H9 (cell line): ENCODE data around the gene SLC38A1. TPM values are rescaled to one million over a fixed set of nuclear protein-coding genes. Genes with fewer than 3 reads are reported as not detected.
A peak's percentile ranks its signal among the peaks of the same experiment; 100 is the strongest.

Source experiments
- DNase-seq: peaks from one replicate; pipeline ENCODE4 v3.0.0-alpha.2; 2017
- H2AFZ ChIP-seq: one replicate; pipeline ENCODE4 v1.6.1; 2013; ENCODE audit warnings: mild to moderate bottlenecking, low read length, control low read depth, moderate library complexity
- H2AK5ac ChIP-seq: 2 replicates; pipeline ENCODE4 v1.6.1; 2013; ENCODE audit warnings: low read length, control low read depth, mixed read lengths; ENCODE audit not compliant: insufficient read length
- H2BK120ac ChIP-seq: one replicate; pipeline ENCODE4 v1.6.1; 2013; ENCODE audit warnings: low read depth, mild to moderate bottlenecking, low read length, control low read depth, inconsistent platforms; ENCODE audit not compliant: poor library complexity, severe bottlenecking
- H2BK12ac ChIP-seq: 2 replicates; pipeline ENCODE4 v1.6.1; 2013; ENCODE audit warnings: low read length, control low read depth, mixed read lengths, low read depth; ENCODE audit not compliant: insufficient read length
- H2BK15ac ChIP-seq: 2 replicates; pipeline ENCODE4 v1.6.1; 2013; ENCODE audit warnings: low read depth, low read length, control low read depth
- H2BK20ac ChIP-seq: one replicate; pipeline ENCODE4 v1.6.1; 2013; ENCODE audit warnings: low read depth, mild to moderate bottlenecking, low read length, control low read depth, inconsistent platforms; ENCODE audit not compliant: poor library complexity, severe bottlenecking
- H2BK5ac ChIP-seq: 2 replicates; pipeline ENCODE4 v1.6.1; 2013; ENCODE audit warnings: low read length, control low read depth, mixed read lengths; ENCODE audit not compliant: insufficient read length
- H3K14ac ChIP-seq: 2 replicates; pipeline ENCODE4 v1.6.1; 2013; ENCODE audit warnings: low read length, control low read depth; ENCODE audit not compliant: insufficient read depth
- H3K18ac ChIP-seq: 2 replicates; pipeline ENCODE4 v1.6.1; 2013; ENCODE audit warnings: low read depth, mild to moderate bottlenecking, mixed read lengths, low read length, control low read depth; ENCODE audit not compliant: insufficient read length
- H3K23ac ChIP-seq: 2 replicates; pipeline ENCODE4 v1.6.1; 2013; ENCODE audit warnings: low read length, control low read depth, mixed read lengths, low read depth; ENCODE audit not compliant: insufficient read length
- H3K23me2 ChIP-seq: 2 replicates; pipeline ENCODE4 v1.6.1; 2013; ENCODE audit warnings: low read depth, mild to moderate bottlenecking, mixed read lengths, low read length, control low read depth; ENCODE audit not compliant: insufficient read length, poor library complexity, severe bottlenecking
- H3K27ac ChIP-seq: 2 replicates; pipeline ENCODE4 v1.5.1; 2013; ENCODE audit warnings: low read length, control low read depth, mixed read lengths, low read depth; ENCODE audit not compliant: insufficient read length
- H3K27me3 ChIP-seq: 2 replicates; pipeline ENCODE4 v1.6.1; 2013; ENCODE audit warnings: low read length, control low read depth, inconsistent platforms; ENCODE audit not compliant: insufficient read depth
- H3K4ac ChIP-seq: 2 replicates; pipeline ENCODE4 v1.6.1; 2013; ENCODE audit warnings: low read depth, mild to moderate bottlenecking, control low read depth, inconsistent platforms, low read length, moderate library complexity
- H3K4me1 ChIP-seq: 2 replicates; pipeline ENCODE4 v1.6.1; 2013; ENCODE audit warnings: low read length, control low read depth, inconsistent platforms; ENCODE audit not compliant: insufficient read depth
- H3K4me2 ChIP-seq: 2 replicates; pipeline ENCODE4 v1.6.1; 2013; ENCODE audit warnings: low read length, control low read depth, mixed read lengths; ENCODE audit not compliant: insufficient read length, insufficient read depth
- H3K56ac ChIP-seq: 2 replicates; pipeline ENCODE4 v1.6.1; 2013; ENCODE audit warnings: low read depth, mild to moderate bottlenecking, mixed read lengths, low read length, control low read depth; ENCODE audit not compliant: insufficient read length
- H3K79me1 ChIP-seq: 2 replicates; pipeline ENCODE4 v1.6.1; 2013; ENCODE audit warnings: low read depth, mild to moderate bottlenecking, moderate library complexity, low read length, control low read depth, inconsistent platforms; ENCODE audit not compliant: insufficient read depth, poor library complexity, severe bottlenecking
- H3K79me2 ChIP-seq: 2 replicates; pipeline ENCODE4 v1.6.1; 2013; ENCODE audit warnings: low read length, control low read depth, inconsistent platforms; ENCODE audit not compliant: insufficient read depth
- H3K9ac ChIP-seq: 2 replicates; pipeline ENCODE4 v1.6.1; 2013; ENCODE audit warnings: low read length, control low read depth, mixed read lengths; ENCODE audit not compliant: insufficient read length; ENCODE audit errors: extremely low read depth
- H3K9me3 ChIP-seq: one replicate; pipeline ENCODE4 v1.6.1; 2013; ENCODE audit warnings: low read depth, low read length, inconsistent platforms; ENCODE audit not compliant: control insufficient read depth
- H3T11ph ChIP-seq: one replicate; pipeline ENCODE4 v1.6.1; 2013; ENCODE audit warnings: mild to moderate bottlenecking, low read length, control low read depth, inconsistent platforms
- H4K20me1 ChIP-seq: one replicate; pipeline ENCODE4 v1.6.1; 2013; ENCODE audit not compliant: control insufficient read depth, insufficient read length, insufficient read depth
- H4K5ac ChIP-seq: 2 replicates; pipeline ENCODE4 v1.6.1; 2013; ENCODE audit warnings: low read depth, mild to moderate bottlenecking, mixed read lengths, low read length, control low read depth; ENCODE audit not compliant: insufficient read length
- H4K8ac ChIP-seq: replicated peaks from 2 replicates; pipeline ENCODE4 v1.6.1; 2013; ENCODE audit warnings: low read length, control low read depth, mixed read lengths, low read depth; ENCODE audit not compliant: insufficient read length
- H4K91ac ChIP-seq: 2 replicates; pipeline ENCODE4 v1.6.1; 2013; ENCODE audit warnings: low read depth, mild to moderate bottlenecking, moderate library complexity, mixed read lengths, low read length, control low read depth; ENCODE audit not compliant: insufficient read length
- H3K27ac Mint-ChIP-seq, 3 experiments: 2 replicates in 2 of 3; 3 replicates in 1 of 3; pipeline ENCODE4 v1.8.0; 2020 to 2021; ENCODE audit warnings: mixed read lengths in 3 of 3, mild to moderate bottlenecking in 1 of 3, moderate library complexity in 1 of 3
- H3K27me3 Mint-ChIP-seq: 2 replicates; pipeline ENCODE4 v1.8.0; 2021; ENCODE audit warnings: low read depth, mild to moderate bottlenecking, moderate library complexity, mixed read lengths
- H3K36me3 Mint-ChIP-seq, 3 experiments: 2 replicates in 2 of 3; 3 replicates in 1 of 3; pipeline ENCODE4 v1.8.0; 2020 to 2021; ENCODE audit warnings: low read depth in 3 of 3, mixed read lengths in 3 of 3; ENCODE audit not compliant: insufficient read depth in 1 of 3
- H3K4me1 Mint-ChIP-seq, 2 experiments: 2 replicates each; pipeline ENCODE4 v1.8.0; 2020; ENCODE audit warnings: mixed read lengths in 2 of 2
- H3K4me3 Mint-ChIP-seq, 2 experiments: 2 replicates in 1 of 2; 3 replicates in 1 of 2; pipeline ENCODE4 v1.8.0; 2020 to 2021; ENCODE audit warnings: mild to moderate bottlenecking in 2 of 2, mixed read lengths in 2 of 2, moderate library complexity in 1 of 2
- H3K9me3 Mint-ChIP-seq, 2 experiments: 2 replicates in 1 of 2; 3 replicates in 1 of 2; pipeline ENCODE4 v1.8.0; 2020; ENCODE audit warnings: mild to moderate bottlenecking in 2 of 2, mixed read lengths in 2 of 2, moderate library complexity in 1 of 2
- CTCF ChIP-seq: fragments of 200-600 bp; sonication (generic); conservative IDR thresholded peaks from 3 replicates; pipeline ENCODE4 v1.8.0; 2021; ENCODE audit warnings: antibody characterized with exemption, mild to moderate bottlenecking
- WGBS: extraction: QIAGEN DNeasy Blood & Tissue Kit; methylation state at CpG from one replicate; pipeline ENCODE4 v1.1.7; 2013; ENCODE audit warnings: missing lambda C conversion rate, low lambda C conversion rate, mixed read lengths; ENCODE audit not compliant: insufficient read length; ENCODE audit errors: extremely low coverage; 5-methylcytosine and 5-hydroxymethylcytosine counted together
- total RNA-seq: library from RNA; stranded (reverse); gene quantifications from 2 replicates; pipeline ENCODE4 v1.2.1, GENCODE V29; 2021

The SLC38A1 gene
- total RNA-seq, 1 experiment from 2014 or later = 216 TPM

DNA sequence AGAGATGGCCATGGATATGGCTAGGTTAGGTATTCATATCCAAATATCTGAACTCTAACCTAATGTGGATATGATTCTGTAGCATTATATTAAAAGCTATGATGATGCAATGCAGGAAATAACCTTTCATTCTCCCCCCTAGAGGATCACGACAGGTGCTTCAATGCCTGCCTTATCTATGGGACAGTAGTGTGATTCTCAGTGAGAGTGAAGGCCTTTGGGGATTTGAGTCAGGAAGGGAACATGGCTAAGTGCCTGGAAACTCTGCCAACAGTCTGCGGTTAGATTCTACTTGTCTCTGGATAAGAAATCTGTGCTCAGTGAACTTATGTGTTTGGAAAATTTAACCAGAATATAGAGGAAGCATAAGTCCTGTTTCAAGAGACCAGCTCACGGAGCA lies 81.8 kb downstream of the SLC38A1 start:
- H3K4me1 Mint-ChIP-seq = peaks cover 4 to 12% of the 10 kb centered on the region in 2 experiments; a peak in 3 of 4 replicates
- no peak overlapping the region for H4K8ac ChIP-seq
- H4K5ac ChIP-seq = no peak overlapping the region
- H3K9me3 ChIP-seq = no peaks in the 10 kb centered on the region
- no peak overlapping the region for H3K18ac ChIP-seq
- H3K4me2 ChIP-seq = no peak overlapping the region
- H3K36me3 Mint-ChIP-seq = peaks cover 36 to 51% (median 49%) of the 10 kb centered on the region in 3 experiments
- no peak overlapping the region for H2BK20ac ChIP-seq
- H2BK15ac ChIP-seq = no peak overlapping the region
- peaks cover 18 to 20% of the 10 kb centered on the region in 2 experiments for H3K9me3 Mint-ChIP-seq
- no peaks in the 10 kb centered on the region for H3K79me1 ChIP-seq
- no peak overlapping the region for H3K23ac ChIP-seq
- H3K4ac ChIP-seq = no peak overlapping the region
- no peaks in the 10 kb centered on the region for H3K27me3 ChIP-seq
- H3K23me2 ChIP-seq = no peaks in the 10 kb centered on the region
- H2BK120ac ChIP-seq = no peak overlapping the region
- no peak overlapping the region for H2AFZ ChIP-seq
- H2BK12ac ChIP-seq = no peak overlapping the region
- no peak overlapping the region for H3K4me3 Mint-ChIP-seq
- WGBS = no CpG with 5 or more reads among the region's 3 CpGs
- no peak overlapping the region for H3K9ac ChIP-seq
- no peak overlapping the region for H2BK5ac ChIP-seq
- no peaks in the 10 kb centered on the region for H4K20me1 ChIP-seq
- no peaks in the 10 kb centered on the region for H3K4me1 ChIP-seq
- no peak overlapping the region for H4K91ac ChIP-seq
- H3T11ph ChIP-seq = no peak overlapping the region
- no peak for TF ChIP-seq CTCF
- H3K27me3 Mint-ChIP-seq = no peaks in the 10 kb centered on the region
- H3K14ac ChIP-seq = no peak overlapping the region
- no peak for DNase-seq
- H3K79me2 ChIP-seq = no peaks in the 10 kb centered on the region; the same call in 1 of the 2 replicates
- H3K27ac Mint-ChIP-seq = peak overlapping the region in 2 of 3 experiments; percentile 9 to 37; a peak in 2 of 7 replicates
- H2AK5ac ChIP-seq = no peak overlapping the region
- no peak overlapping the region for H3K27ac ChIP-seq
- no peak overlapping the region for H3K56ac ChIP-seq
